ENCODE data around the gene CCND2.

- TF ChIP-seq, protein P1, sequence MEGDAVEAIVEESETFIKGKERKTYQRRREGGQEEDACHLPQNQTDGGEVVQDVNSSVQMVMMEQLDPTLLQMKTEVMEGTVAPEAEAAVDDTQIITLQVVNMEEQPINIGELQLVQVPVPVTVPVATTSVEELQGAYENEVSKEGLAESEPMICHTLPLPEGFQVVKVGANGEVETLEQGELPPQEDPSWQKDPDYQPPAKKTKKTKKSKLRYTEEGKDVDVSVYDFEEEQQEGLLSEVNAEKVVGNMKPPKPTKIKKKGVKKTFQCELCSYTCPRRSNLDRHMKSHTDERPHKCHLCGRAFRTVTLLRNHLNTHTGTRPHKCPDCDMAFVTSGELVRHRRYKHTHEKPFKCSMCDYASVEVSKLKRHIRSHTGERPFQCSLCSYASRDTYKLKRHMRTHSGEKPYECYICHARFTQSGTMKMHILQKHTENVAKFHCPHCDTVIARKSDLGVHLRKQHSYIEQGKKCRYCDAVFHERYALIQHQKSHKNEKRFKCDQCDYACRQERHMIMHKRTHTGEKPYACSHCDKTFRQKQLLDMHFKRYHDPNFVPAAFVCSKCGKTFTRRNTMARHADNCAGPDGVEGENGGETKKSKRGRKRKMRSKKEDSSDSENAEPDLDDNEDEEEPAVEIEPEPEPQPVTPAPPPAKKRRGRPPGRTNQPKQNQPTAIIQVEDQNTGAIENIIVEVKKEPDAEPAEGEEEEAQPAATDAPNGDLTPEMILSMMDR (IDR thresholded peaks at IDR 0.05) = no peak
- TF ChIP-seq POLR2A (IDR thresholded peaks at IDR 0.05) = no peak
Measured at GRCh38 chr12:4250691-4251090, 22.9 kb upstream of the CCND2 start.
